ENCODE measurements around the gene CDH23.

- TF ChIP-seq CTCF (IDR thresholded peaks at IDR 0.05) = peak; percentile 73 to 98 (median 91)
- TF ChIP-seq POLR2A (IDR thresholded peaks at IDR 0.05) = peak in 3 of 4 donors; percentile 90 to 99 (median 96)
Measured at GRCh38 chr10:71773221-71773971, 376.7 kb downstream of the CDH23 start, which contains the start of gene VSIR.
